GM21447 (cell line): ENCODE measurements around the gene CAND2.
"Not testable (repeated sequence)": the region's sequence is repeated elsewhere in the genome, so short reads cannot be mapped to it uniquely, and the experiment has no call there.

Experiments used
- ATAC-seq: cut with Tn5 transposase; IDR thresholded peaks from one replicate; pipeline ENCODE4 v1.9.1; 2021; ENCODE audit not compliant: unreplicated experiment

CAND2 gene

GRCh38 chr3:12769761-12770160 is 26.7 kb upstream of the CAND2 start:
- ATAC-seq: no peak

- no peak for ATAC-seq
These were observed 25.2 kb upstream of the CAND2 start for GRCh38 chr3:12771236-12771635.

- ATAC-seq: no peak
These were observed 24.0 kb upstream of the CAND2 start for GRCh38 chr3:12772462-12772861.

GRCh38 chr3:12773030-12773709 is 23.3 kb upstream of the CAND2 start:
- ATAC-seq: no peak

- ATAC-seq: no peak
These were observed 22.8 kb upstream of the CAND2 start for GRCh38 chr3:12773710-12774086.

- no peak for ATAC-seq
These were observed 21.9 kb upstream of the CAND2 start for GRCh38 chr3:12774619-12775018.

GRCh38 chr3:12775226-12775625 is 21.3 kb upstream of the CAND2 start:
- ATAC-seq: no peak

GRCh38 chr3:12775970-12776369 is 20.5 kb upstream of the CAND2 start:
- ATAC-seq: not testable (repeated sequence)

GRCh38 chr3:12777171-12777570 is 19.3 kb upstream of the CAND2 start:
- ATAC-seq: no peak

GRCh38 chr3:12780751-12781150 is 15.7 kb upstream of the CAND2 start:
- no peak for ATAC-seq

GRCh38 chr3:12782172-12782815 is 14.2 kb upstream of the CAND2 start:
- no peak for ATAC-seq

- no peak for ATAC-seq
These were observed 11.4 kb upstream of the CAND2 start for GRCh38 chr3:12785096-12785495.

- ATAC-seq: not testable (repeated sequence)
These were observed 9.1 kb upstream of the CAND2 start for GRCh38 chr3:12787346-12787745.

GRCh38 chr3:12787967-12788690 is 8.4 kb upstream of the CAND2 start:
- ATAC-seq: not testable (repeated sequence)

GRCh38 chr3:12791430-12791829 is 5.0 kb upstream of the CAND2 start:
- ATAC-seq: no peak

GRCh38 chr3:12793701-12794100 is 2.8 kb upstream of the CAND2 start:
- ATAC-seq: no peak

- ATAC-seq: no peak
These were observed 828 bp downstream of the CAND2 start for GRCh38 chr3:12797124-12797891.

GRCh38 chr3:12797892-12798558 is 1.5 kb downstream of the CAND2 start:
- ATAC-seq: no peak

GRCh38 chr3:12798559-12799179 is 2.2 kb downstream of the CAND2 start:
- ATAC-seq: no peak
